Right lobe of liver (tissue), 6 donors: ENCODE results near the gene CDC23. TPM values are rescaled to one million over a fixed set of nuclear protein-coding genes. Genes with fewer than 3 reads are reported as not detected.
A peak's percentile ranks its signal among the peaks of the same experiment; 100 is the strongest.

Source experiments
- ATAC-seq, 4 donors: fragments of 200-7000 bp; cut with Tn5 transposase; one replicate each; pipeline ENCODE4 v1.9.1; 2020; ENCODE audit warnings: mild to moderate bottlenecking in 4 of 4, moderate library complexity in 4 of 4
- DNase-seq, 3 donors: peaks; one replicate each; pipeline ENCODE4 v3.0.0-alpha.2; 2020
- H3K27ac ChIP-seq, 3 donors: fragments of 200-600 bp; one replicate each; pipeline ENCODE4 v1.8.0; 2022
- H3K27me3 ChIP-seq, 2 donors: fragments of 200-600 bp; one replicate each; pipeline ENCODE4 v1.8.0; 2022
- H3K36me3 ChIP-seq, 4 donors: fragments of 200-600 bp; sonication (generic) in 1 of 4; one replicate each; pipeline versions ENCODE4 v1.5.1 to v1.8.0; 2017 to 2022; ENCODE audit warnings: control low read depth in 1 of 4
- H3K4me1 ChIP-seq, 4 donors: fragments of 200-600 bp; sonication (generic) in 1 of 4; one replicate each; pipeline versions ENCODE4 v1.5.1 to v1.8.0; 2017 to 2022; ENCODE audit warnings: control low read depth in 1 of 4
- H3K4me3 ChIP-seq, 3 donors: fragments of 200-600 bp; one replicate each; pipeline ENCODE4 v1.8.0; 2022
- H3K9me3 ChIP-seq, 4 donors: fragments of 200-600 bp; sonication (generic) in 1 of 4; one replicate each; pipeline versions ENCODE4 v1.5.1 to v1.8.0; 2017 to 2022; ENCODE audit warnings: control low read depth in 1 of 4
- POLR2A ChIP-seq: fragments of 450-650 bp; IDR thresholded peaks from one replicate; pipeline ENCODE4 v1.6.1; 2017; ENCODE audit warnings: antibody characterized with exemption, mild to moderate bottlenecking
- WGBS: methylation state at CpG from one replicate; pipeline ENCODE4 v1.1.6; 2018; ENCODE audit warnings: low coverage, low lambda C conversion rate; ENCODE audit not compliant: insufficient coverage; ENCODE audit errors: missing lambda C conversion rate; 5-methylcytosine and 5-hydroxymethylcytosine counted together
- intact Hi-C, 2 donors: fragments of 100-400 bp; cut with DNase I; formaldehyde crosslinking; loops; one replicate each; pipeline versions ENCODE4 v1.11.2 to v1.14.1; 2022
- total RNA-seq, 6 experiments: library from RNA; depleted of rRNA in 2 of 6; stranded (reverse); fragments of >200 nt in 2 of 6; fragmentation: NEBNext Ultra II Directional in 3 of 6; extraction: Animal tissue kit (Norgen Biotek cat#: 25700) in 3 of 6; gene quantifications; one replicate each; pipeline versions ENCODE4 v1.1.0 to v1.2.4, GENCODE V29; 2016 to 2023
- TF ChIP-seq, protein P1 (sequence below), 4 donors: fragments of 200-600 bp in 3 of 4; fragments of 450-650 bp in 1 of 4; IDR thresholded peaks; one replicate each; pipeline versions ENCODE4 v1.5.1 to v1.8.0; 2016 to 2022; ENCODE audit warnings: antibody characterized with exemption in 4 of 4, mild to moderate bottlenecking in 2 of 4
- donor health status: DM: no; HTN: yes; CAD: no.
- donor health status: DM: no; HTN: no; CAD: no.
- donor health status: DM: no; HTN: no; CAD: no.
- donor health status: DM: no; HTN: yes; CAD: no.
- donor health status: DM: no; HTN: yes; CAD: no.

Gene CDC23
- total RNA-seq, 6 experiments from 2014 or later: 11.9 to 16.2 (median 15.2) TPM

GRCh38 chr5:138226910-138227309 is 13.8 kb upstream of the CDC23 start:
- H3K4me1 ChIP-seq: peaks cover 0 to 18% (median 0%) of the 10 kb centered on the region in 4 donors
- H3K9me3 ChIP-seq: no peaks in the 10 kb centered on the region
- intact Hi-C loops: loop anchor here in 1 of 2 donors (10.0 kb wide), 1 partner anchor 58 kb away; no protein-coding TSS in a partner anchor
- no peak for TF ChIP-seq POLR2A
- TF ChIP-seq, protein P1, sequence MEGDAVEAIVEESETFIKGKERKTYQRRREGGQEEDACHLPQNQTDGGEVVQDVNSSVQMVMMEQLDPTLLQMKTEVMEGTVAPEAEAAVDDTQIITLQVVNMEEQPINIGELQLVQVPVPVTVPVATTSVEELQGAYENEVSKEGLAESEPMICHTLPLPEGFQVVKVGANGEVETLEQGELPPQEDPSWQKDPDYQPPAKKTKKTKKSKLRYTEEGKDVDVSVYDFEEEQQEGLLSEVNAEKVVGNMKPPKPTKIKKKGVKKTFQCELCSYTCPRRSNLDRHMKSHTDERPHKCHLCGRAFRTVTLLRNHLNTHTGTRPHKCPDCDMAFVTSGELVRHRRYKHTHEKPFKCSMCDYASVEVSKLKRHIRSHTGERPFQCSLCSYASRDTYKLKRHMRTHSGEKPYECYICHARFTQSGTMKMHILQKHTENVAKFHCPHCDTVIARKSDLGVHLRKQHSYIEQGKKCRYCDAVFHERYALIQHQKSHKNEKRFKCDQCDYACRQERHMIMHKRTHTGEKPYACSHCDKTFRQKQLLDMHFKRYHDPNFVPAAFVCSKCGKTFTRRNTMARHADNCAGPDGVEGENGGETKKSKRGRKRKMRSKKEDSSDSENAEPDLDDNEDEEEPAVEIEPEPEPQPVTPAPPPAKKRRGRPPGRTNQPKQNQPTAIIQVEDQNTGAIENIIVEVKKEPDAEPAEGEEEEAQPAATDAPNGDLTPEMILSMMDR (IDR thresholded peaks at IDR 0.05): no peak
- H3K36me3 ChIP-seq: no peaks in the 10 kb centered on the region
- H3K27me3 ChIP-seq: no peaks in the 10 kb centered on the region
- ATAC-seq (no peak), DNase-seq (no peak)
- no peak overlapping the region for H3K27ac ChIP-seq
- H3K4me3 ChIP-seq: no peak overlapping the region

GRCh38 chr5:138224712-138225111 is 11.6 kb upstream of the CDC23 start:
- no peak for TF ChIP-seq POLR2A
- Histone ChIP-seq H3K27ac (no peak overlapping the region), H3K4me3 (no peak overlapping the region), H3K9me3 (no peaks in the 10 kb centered on the region), H3K4me1 (peaks cover 0 to 12% (median 0%) of the 10 kb centered on the region in 4 donors), H3K36me3 (no peaks in the 10 kb centered on the region), H3K27me3 (no peaks in the 10 kb centered on the region)
- 83% methylated on average over 2 of the region's 6 CpGs for WGBS
- ATAC-seq (no peak), DNase-seq (no peak)
- intact Hi-C loops: loop anchor here (5.0 to 10.0 kb wide), 2 partner anchors 60 to 63 kb away; no protein-coding TSS in a partner anchor

- no peak for DNase-seq
- H3K27ac ChIP-seq: no peak overlapping the region
- H3K27me3 ChIP-seq: no peaks in the 10 kb centered on the region
- intact Hi-C loops: loop anchor here (5.0 to 10.0 kb wide), 2 partner anchors 61 to 64 kb away; no protein-coding TSS in a partner anchor
- TF ChIP-seq, protein P1 (IDR thresholded peaks at IDR 0.05): no peak
- no peak for TF ChIP-seq POLR2A
- H3K4me3 ChIP-seq: no peak overlapping the region
- H3K9me3 ChIP-seq: no peaks in the 10 kb centered on the region
- no peaks in the 10 kb centered on the region for H3K36me3 ChIP-seq
- 86% methylated on average over 1 of the region's 1 CpG for WGBS
- peak in 1 of 4 donors; percentile 12 for ATAC-seq
- peaks cover 0 to 12% (median 0%) of the 10 kb centered on the region in 4 donors for H3K4me1 ChIP-seq
Measured at GRCh38 chr5:138223532-138223931, 10.4 kb upstream of the CDC23 start.

DNA sequence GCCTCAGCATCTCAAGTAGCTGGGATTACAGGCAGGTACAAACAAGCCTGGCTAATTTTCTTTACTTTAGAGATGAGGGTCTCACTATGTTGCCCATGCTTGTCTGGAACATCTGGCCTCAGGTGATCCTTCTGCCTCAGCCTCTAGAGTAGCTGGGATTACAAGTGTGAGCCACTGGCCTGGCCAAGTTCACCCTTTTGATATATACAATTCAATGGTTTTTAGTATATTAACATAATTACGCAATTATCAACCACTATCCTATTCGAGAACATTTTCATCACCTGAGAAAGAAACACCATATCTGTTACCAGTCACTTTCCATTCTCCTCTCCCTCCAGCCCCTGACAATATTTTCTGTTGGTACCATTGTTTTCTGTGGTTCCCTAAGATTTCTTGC is 3.7 kb upstream of the CDC23 start:
- TF ChIP-seq, protein P1 (IDR thresholded peaks at IDR 0.05): no peak
- TF ChIP-seq POLR2A: no peak
- H3K27ac ChIP-seq: no peak overlapping the region
- no peaks in the 10 kb centered on the region for H3K36me3 ChIP-seq
- peaks cover 0 to 12% (median 0%) of the 10 kb centered on the region in 4 donors for H3K4me1 ChIP-seq
- DNase-seq (no peak), ATAC-seq (no peak)
- intact Hi-C loops: no loop called here
- WGBS: 53% methylated on average over 2 of the region's 2 CpGs
- H3K9me3 ChIP-seq: no peaks in the 10 kb centered on the region
- H3K27me3 ChIP-seq: no peaks in the 10 kb centered on the region
- no peak overlapping the region for H3K4me3 ChIP-seq

DNA sequence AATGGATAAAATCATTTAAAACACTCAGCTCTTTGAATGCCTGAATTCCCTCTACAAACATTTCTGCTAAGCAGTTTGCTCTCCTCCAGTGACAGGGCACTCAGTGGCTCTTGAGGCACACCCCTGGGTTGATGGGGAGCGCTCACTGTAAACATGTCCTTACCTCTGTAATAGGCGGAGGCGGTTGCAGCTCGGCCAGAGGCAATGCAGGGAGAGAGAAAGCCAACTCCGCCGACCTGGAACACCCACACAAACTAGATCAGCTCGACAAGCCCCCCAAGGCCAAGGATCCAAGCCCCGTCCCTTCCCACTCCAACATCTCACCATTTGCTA is 329 bp downstream of the CDC23 start:
- no peak for DNase-seq
- H3K9me3 ChIP-seq: no peaks in the 10 kb centered on the region
- H3K27me3 ChIP-seq: no peaks in the 10 kb centered on the region
- WGBS: 0% methylated on average over 3 of the region's 8 CpGs
- H3K27ac ChIP-seq: peak overlapping the region in 2 of 3 donors; percentile 55 to 63
- ATAC-seq: peak; percentile 36 to 42 (median 39)
- intact Hi-C loops: no loop called here
- peak overlapping the region; percentile 76 to 95 (median 92) for H3K4me3 ChIP-seq
- peaks cover 0 to 13% (median 0%) of the 10 kb centered on the region in 4 donors for H3K4me1 ChIP-seq
- H3K36me3 ChIP-seq: no peaks in the 10 kb centered on the region
- TF ChIP-seq, protein P1 (IDR thresholded peaks at IDR 0.05): no peak
- TF ChIP-seq POLR2A: no peak
